ENCODE measurements around the gene MED17. TPM values are rescaled to one million over a fixed set of nuclear protein-coding genes. Genes with fewer than 3 reads are reported as not detected.

Gene MED17
- total and polyA plus RNA-seq, 2 of the 13 experiments (the other 11 are each of a cell fraction or from before 2014, with no cell fraction given) = 23.1 to 37.0 TPM

GRCh38 chr11:93773045-93773477, 11.0 kb upstream of the MED17 start (continued):
- TF ChIP-seq ZBTB1 (CRISPR knock-in tag; IDR thresholded peaks at IDR 0.05; ENCODE audit: borderline replicate concordance) (no peak), ZNF121 (CRISPR knock-in tag; IDR thresholded peaks at IDR 0.05) (peak; percentile 58; the same call in 1 of the 2 replicates), ZNF354B (CRISPR knock-in tag; IDR thresholded peaks at IDR 0.05) (no peak), ZNF264 (CRISPR knock-in tag; IDR thresholded peaks at IDR 0.05) (peak; percentile 83), ZNF607 (CRISPR knock-in tag; IDR thresholded peaks at IDR 0.05; ENCODE audit: borderline replicate concordance) (peak; percentile 75; the same call in 1 of the 2 replicates), GABPA (IDR thresholded peaks at IDR 0.05; ENCODE audit: low read depth, low read length) (no peak), GABPA (CRISPR knock-in tag; IDR thresholded peaks at IDR 0.05; ENCODE audit: low read depth) (peak; percentile 48), POGK (CRISPR knock-in tag; conservative IDR thresholded peaks at IDR 0.05) (0 out of 2 replicates have a peak, but pooled peaks have one; percentile 18), NR2F6 (IDR thresholded peaks at IDR 0.05) (peak; percentile 77), NR2F6 (CRISPR knock-in tag; IDR thresholded peaks at IDR 0.05) (peak; percentile 86), ZFYVE20 (CRISPR knock-in tag; IDR thresholded peaks at IDR 0.05; ENCODE audit: borderline replicate concordance, low read depth) (no peak), RXRB (CRISPR knock-in tag; IDR thresholded peaks at IDR 0.05; ENCODE audit: borderline replicate concordance) (peak; percentile 90), CENPT (CRISPR knock-in tag; IDR thresholded peaks at IDR 0.05; ENCODE audit: low read depth) (no peak), CREM (IDR thresholded peaks at IDR 0.05) (no peak), CREM (CRISPR knock-in tag; IDR thresholded peaks at IDR 0.05) (no peak), HBP1 (CRISPR knock-in tag; IDR thresholded peaks at IDR 0.05; ENCODE audit: low read depth) (peak; percentile 96; the same call in 1 of the 2 replicates), ZNF710 (CRISPR knock-in tag; IDR thresholded peaks at IDR 0.05; ENCODE audit: borderline replicate concordance) (no peak; the same call in 1 of the 2 replicates), NR2F1 (CRISPR knock-in tag; IDR thresholded peaks at IDR 0.05) (peak; percentile 73 to 80; a peak in 3 of 4 replicates), KLF16 (CRISPR knock-in tag; IDR thresholded peaks at IDR 0.05) (peak in 1 of 2 experiments; percentile 96; a peak in 2 of 4 replicates), ZNF800 (CRISPR knock-in tag; IDR thresholded peaks at IDR 0.05) (no peak), ZNF773 (CRISPR knock-in tag; IDR thresholded peaks at IDR 0.05; ENCODE audit: borderline replicate concordance) (peak; percentile 61; the same call in 1 of the 2 replicates), RFXANK (CRISPR knock-in tag; IDR thresholded peaks at IDR 0.05) (no peak), SRSF1 (optimal IDR thresholded peaks at IDR 0.05; ENCODE audit: low read depth, low read length) (no peak), TCF12 (IDR thresholded peaks at IDR 0.05) (no peak), TCF12 (CRISPR knock-in tag; IDR thresholded peaks at IDR 0.05) (0 out of 2 replicates have a peak, but pooled peaks have one; percentile 67)

Data from HepG2 (cell line).